A673 (cell line): ENCODE data around the gene VPS9D1. TPM values are rescaled to one million over a fixed set of nuclear protein-coding genes. Genes with fewer than 3 reads are reported as not detected.

ENCODE experiments used
- BruUV-seq: library from RNA; stranded (reverse); fragments of 400-500 nt; replicated peaks from 2 replicates; lab custom pipeline; 2021; lab: Mats Ljungman, UMichigan
- CTCF ChIA-PET: fragments of 300-600 bp; sonication (Branson Sonifier 250); formaldehyde crosslinking; loops from one replicate; lab custom pipeline; 2022; ENCODE audit warnings: antibody characterized with exemption; lab: Charles Lee
- POLR2A ChIA-PET: fragments of 300-600 bp; sonication (Branson Sonifier 250); formaldehyde crosslinking; loops from one replicate; lab custom pipeline; 2022; ENCODE audit warnings: antibody characterized with exemption; ENCODE audit not compliant: low non-redundant PET; lab: Charles Lee
- DNase-seq: peaks from one replicate; pipeline ENCODE4 v3.0.0-alpha.2; 2015; ENCODE audit warnings: low spot score
- H3K27ac ChIP-seq: fragments of 200-600 bp; sonication (generic); 2 replicates; pipeline ENCODE4 v1.5.1; 2016; ENCODE audit warnings: mixed run types, low read depth, mild to moderate bottlenecking, mixed read lengths, antibody characterized with exemption, low read length; ENCODE audit not compliant: poor library complexity, severe bottlenecking
- H3K27me3 ChIP-seq: fragments of 200-600 bp; sonication (generic); replicated peaks from 2 replicates; pipeline ENCODE4 v1.6.1; 2017; ENCODE audit warnings: mixed run types, low read depth, mild to moderate bottlenecking, mixed read lengths, antibody characterized with exemption, low read length; ENCODE audit not compliant: insufficient read depth, poor library complexity
- H3K36me3 ChIP-seq: fragments of 200-600 bp; sonication (generic); 2 replicates; pipeline ENCODE4 v1.6.1; 2016; ENCODE audit warnings: mixed run types, mild to moderate bottlenecking, mixed read lengths, antibody characterized with exemption, low read length; ENCODE audit not compliant: insufficient read depth, poor library complexity, severe bottlenecking
- H3K4me1 ChIP-seq: fragments of 200-600 bp; sonication (generic); 2 replicates; pipeline ENCODE4 v1.6.1; 2017; ENCODE audit warnings: mixed run types, mild to moderate bottlenecking, mixed read lengths, antibody characterized with exemption, low read length; ENCODE audit not compliant: insufficient read depth, poor library complexity, severe bottlenecking
- H3K4me3 ChIP-seq: fragments of 200-600 bp; sonication (generic); 2 replicates; pipeline ENCODE4 v1.5.1; 2016; ENCODE audit warnings: low read depth, mixed run types, mild to moderate bottlenecking, mixed read lengths, low read length; ENCODE audit not compliant: poor library complexity, severe bottlenecking
- H3K9me3 ChIP-seq: fragments of 200-600 bp; sonication (generic); 2 replicates; pipeline ENCODE4 v1.6.1; 2016; ENCODE audit warnings: mixed run types, low read depth, mild to moderate bottlenecking, mixed read lengths, antibody characterized with exemption, low read length; ENCODE audit not compliant: poor library complexity, severe bottlenecking
- EZH2 ChIP-seq: fragments of 200-600 bp; sonication (generic); IDR thresholded peaks from 2 replicates; pipeline ENCODE4 v1.6.1; 2017; ENCODE audit warnings: borderline replicate concordance, low read depth, mild to moderate bottlenecking, mixed read lengths, antibody characterized with exemption, low read length; ENCODE audit not compliant: poor library complexity, severe bottlenecking
- intact Hi-C: fragments of 100-400 bp; cut with micrococcal nuclease; formaldehyde crosslinking; loops from one replicate; pipeline ENCODE4 v1.10.0; 2022; ENCODE audit not compliant: unreplicated experiment
- total RNA-seq: library from RNA; stranded (reverse); gene quantifications from 2 replicates; pipeline ENCODE4 v1.2.3, GENCODE V29; 2021
- TF ChIP-seq, protein P1 (sequence below): fragments of 300-800, 200-600 bp; sonication (generic); conservative IDR thresholded peaks from 2 replicates; pipeline ENCODE4 v1.5.1; 2017; ENCODE audit warnings: low read depth, mild to moderate bottlenecking, antibody characterized with exemption, low read length, moderate library complexity, mixed read lengths

VPS9D1 gene
- total RNA-seq, 1 experiment from 2014 or later = 3.4 TPM

DNA sequence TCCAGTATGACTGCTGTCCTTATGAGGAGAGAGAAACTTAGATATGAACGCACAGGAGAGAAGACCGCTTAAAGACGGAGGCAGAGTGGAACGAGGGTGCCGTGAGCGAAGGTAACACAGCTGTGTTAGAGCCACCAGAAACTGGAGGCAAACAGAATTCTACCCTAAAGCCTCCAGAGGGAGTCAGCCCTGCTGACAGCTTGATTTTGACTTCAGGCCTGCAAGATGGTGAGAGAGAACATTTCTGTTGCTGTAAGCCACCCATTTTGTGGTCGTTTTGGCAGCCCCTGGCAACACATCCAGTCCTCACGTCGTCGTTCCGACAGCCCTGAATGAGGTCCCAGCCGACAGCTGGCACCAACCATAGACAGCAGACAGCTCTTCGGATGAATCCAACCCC, 16.4 kb downstream of the VPS9D1 start:
- DNase-seq = no peak
- CTCF ChIA-PET = no interaction called here
- intact Hi-C loops = loop anchor here (10.0 kb wide), 2 partner anchors 161 to 211 kb away; partner anchors contain the start of gene MC1R
- no TSS peak for BruUV-seq
- H3K4me3 ChIP-seq = no peak overlapping the region
- TF ChIP-seq, protein P1, sequence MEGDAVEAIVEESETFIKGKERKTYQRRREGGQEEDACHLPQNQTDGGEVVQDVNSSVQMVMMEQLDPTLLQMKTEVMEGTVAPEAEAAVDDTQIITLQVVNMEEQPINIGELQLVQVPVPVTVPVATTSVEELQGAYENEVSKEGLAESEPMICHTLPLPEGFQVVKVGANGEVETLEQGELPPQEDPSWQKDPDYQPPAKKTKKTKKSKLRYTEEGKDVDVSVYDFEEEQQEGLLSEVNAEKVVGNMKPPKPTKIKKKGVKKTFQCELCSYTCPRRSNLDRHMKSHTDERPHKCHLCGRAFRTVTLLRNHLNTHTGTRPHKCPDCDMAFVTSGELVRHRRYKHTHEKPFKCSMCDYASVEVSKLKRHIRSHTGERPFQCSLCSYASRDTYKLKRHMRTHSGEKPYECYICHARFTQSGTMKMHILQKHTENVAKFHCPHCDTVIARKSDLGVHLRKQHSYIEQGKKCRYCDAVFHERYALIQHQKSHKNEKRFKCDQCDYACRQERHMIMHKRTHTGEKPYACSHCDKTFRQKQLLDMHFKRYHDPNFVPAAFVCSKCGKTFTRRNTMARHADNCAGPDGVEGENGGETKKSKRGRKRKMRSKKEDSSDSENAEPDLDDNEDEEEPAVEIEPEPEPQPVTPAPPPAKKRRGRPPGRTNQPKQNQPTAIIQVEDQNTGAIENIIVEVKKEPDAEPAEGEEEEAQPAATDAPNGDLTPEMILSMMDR = no peak
- no peak for TF ChIP-seq EZH2
- peaks cover 10% of the 10 kb centered on the region for H3K4me1 ChIP-seq
- H3K27me3 ChIP-seq = no peaks in the 10 kb centered on the region
- POLR2A ChIA-PET = no interaction called here
- no peaks in the 10 kb centered on the region for H3K9me3 ChIP-seq
- H3K36me3 ChIP-seq = no peaks in the 10 kb centered on the region
- no peak overlapping the region for H3K27ac ChIP-seq

DNA sequence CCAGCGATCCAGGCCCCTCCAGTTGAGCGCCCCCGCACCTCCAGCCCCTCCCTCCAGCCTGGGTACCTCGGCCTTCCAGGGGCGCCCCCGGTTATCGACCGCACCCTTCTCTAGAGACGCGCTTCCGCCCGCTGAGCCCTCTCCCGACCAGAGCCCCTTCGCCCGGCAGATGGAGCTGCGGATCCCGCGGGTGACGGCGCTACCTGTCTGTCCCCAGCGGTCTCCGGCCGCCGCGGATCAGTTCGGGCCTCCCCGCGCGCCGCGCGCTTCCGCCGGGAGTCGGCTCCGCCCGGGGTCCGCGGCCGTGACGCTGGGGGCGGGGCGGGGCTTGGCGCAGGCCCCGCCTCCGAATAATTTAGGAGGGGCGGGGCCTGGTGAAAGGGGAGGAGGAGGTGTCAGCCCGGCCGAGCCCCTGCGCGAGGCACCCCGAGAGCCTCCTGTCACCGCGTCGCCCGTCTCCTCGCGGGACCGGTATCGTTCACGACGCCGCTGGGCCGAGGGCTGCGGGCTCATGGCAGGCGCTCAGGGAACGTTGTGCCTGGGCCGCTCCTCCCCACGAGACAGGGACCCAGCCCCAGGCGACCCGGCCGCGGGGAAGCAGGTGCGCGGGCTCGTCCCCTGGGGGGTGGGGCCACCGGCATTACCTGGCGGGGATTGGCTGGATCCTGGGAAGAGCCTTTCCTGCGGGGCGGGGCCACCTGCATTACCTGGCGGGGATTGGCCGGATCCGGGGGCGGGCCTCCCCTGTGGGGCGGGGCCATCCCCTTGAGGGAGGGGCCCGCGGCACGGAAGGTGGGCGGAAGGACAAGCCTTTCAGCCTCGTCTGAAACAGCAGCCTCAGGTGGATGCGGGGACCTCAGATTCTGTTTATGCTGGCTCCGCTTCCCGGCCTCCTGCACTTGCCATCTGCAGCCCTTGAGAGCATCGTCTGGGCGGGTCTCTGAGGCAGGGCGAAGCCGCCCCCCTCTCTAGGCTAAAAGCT, 19.0 kb downstream of the VPS9D1 start, which contains the start of gene SPATA2L:
SPATA2L (minus strand) TSS at position 281 of the 982 bp plus-strand sequence. CDS start 473 bp downstream, outside the sequence.
- TF ChIP-seq, protein P1 = no peak; the same call in 1 of the 2 replicates
- no peak for TF ChIP-seq EZH2
- Histone ChIP-seq H3K27ac (peak within 1 kb of the TSS; percentile 76), H3K4me1 (peaks cover 10% of the 10 kb centered on the region), H3K27me3 (no peaks in the 10 kb centered on the region), H3K36me3 (peaks cover 18% of the 10 kb centered on the region), H3K4me3 (peak within 1 kb of the TSS; percentile 80), H3K9me3 (no peaks in the 10 kb centered on the region)
- peak; percentile 97 for DNase-seq
- no TSS peak for BruUV-seq
- ChIA-PET POLR2A (no interaction called here), CTCF (no interaction called here)
- intact Hi-C loops = loop anchor here (10.0 kb wide), 2 partner anchors 163 to 213 kb away; partner anchors contain the start of gene MC1R

DNA sequence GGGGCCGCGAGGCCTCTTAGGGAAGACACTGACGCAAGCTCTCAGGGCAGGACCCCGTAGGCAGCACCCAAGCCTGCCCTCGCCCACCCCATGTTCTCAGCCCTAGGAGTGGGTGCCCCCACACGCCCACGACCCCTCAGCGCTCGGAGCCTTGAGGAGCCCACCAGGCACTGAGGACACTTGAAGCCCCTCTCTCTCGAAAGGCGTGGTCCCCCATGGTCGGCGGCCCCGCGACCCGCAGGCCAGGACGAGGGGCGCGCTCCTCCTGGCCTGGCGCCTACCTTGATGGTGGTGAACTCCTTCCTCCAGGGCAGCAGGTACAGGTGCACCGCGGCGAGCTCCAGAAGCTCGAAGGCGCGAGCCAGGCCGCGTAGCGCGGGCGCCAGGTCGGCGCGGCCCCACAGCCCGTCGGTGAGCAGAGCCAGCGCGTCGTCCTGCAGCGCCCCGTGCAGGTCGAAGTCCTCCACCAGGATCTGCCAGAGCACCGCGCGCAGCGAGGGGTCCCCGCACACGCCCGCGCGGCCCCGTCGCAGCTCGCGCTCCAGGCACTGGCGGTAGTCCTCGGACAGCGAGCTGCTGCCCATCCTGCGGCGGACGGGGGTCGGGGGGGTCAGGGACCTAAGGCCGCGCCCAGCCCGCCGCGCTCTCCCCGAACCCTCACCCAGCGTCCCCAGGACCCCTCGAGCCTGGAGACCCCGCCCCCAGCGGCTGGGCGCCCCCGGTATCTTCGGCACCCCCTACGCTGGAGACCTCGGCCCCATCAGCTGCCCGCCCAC, 19.9 kb downstream of the VPS9D1 start:
- BruUV-seq = no TSS peak

More for the DNA sequence above, 19.9 kb downstream of the VPS9D1 start:
- intact Hi-C loops = loop anchor here (10.0 kb wide), 2 partner anchors 164 to 214 kb away; partner anchors contain the start of gene MC1R
- peak; percentile 71 for DNase-seq
- H3K4me1 ChIP-seq = peaks cover 10% of the 10 kb centered on the region
- H3K9me3 ChIP-seq = no peaks in the 10 kb centered on the region
- POLR2A ChIA-PET = interaction anchor here (0.6 to 0.7 kb wide), 2 partner anchors 12 to 85 kb away, joined by 3 read pairs; no protein-coding TSS in a partner anchor
- H3K27me3 ChIP-seq = no peaks in the 10 kb centered on the region
- peaks cover 23% of the 10 kb centered on the region for H3K36me3 ChIP-seq
- CTCF ChIA-PET = interaction anchor here (1.0 kb wide), 1 partner anchor 160 kb away, joined by 3 read pairs; no protein-coding TSS in a partner anchor
- H3K4me3 ChIP-seq = peak overlapping the region; percentile 80
- TF ChIP-seq, protein P1 = peak; percentile 41
- no peak for TF ChIP-seq EZH2
- H3K27ac ChIP-seq = peak overlapping the region; percentile 76
